ENCODE results near the gene UPP2. TPM values are rescaled to one million over a fixed set of nuclear protein-coding genes. Genes with fewer than 3 reads are reported as not detected.

Gene UPP2
- total RNA-seq, 1 donor from 2014 or later, result not detected

DNA sequence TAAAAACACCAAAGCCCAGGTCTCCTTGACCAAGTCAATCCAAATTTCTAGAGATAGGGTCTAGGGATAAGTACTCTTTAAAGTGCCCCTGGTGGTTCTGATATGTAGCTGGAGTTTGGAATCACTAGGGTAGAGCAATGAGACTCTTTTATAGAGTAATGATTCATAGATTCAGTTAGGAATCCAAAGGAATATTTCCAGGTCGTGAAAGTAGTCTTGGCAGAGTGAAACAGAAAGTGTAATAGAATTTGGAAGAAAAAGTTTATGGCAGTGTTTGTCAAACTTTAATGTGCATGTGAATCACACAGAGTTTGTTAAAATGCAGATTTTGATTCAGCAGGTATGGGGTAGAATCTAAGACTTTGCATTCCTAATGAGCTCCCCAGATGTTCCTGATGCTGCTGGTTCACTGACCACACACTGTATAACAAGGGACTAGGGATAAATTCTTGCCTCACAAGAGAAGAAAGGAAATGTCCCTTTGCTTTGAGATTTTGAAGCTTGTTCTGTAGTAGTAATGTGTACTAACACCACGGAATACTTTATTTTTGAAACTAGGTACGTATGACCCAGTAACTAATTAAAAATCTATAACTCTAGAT is 1.8 kb downstream of the UPP2 start:
- no peak for DNase-seq (ENCODE audit: extremely low read depth, low read depth, low spot score)

DNA sequence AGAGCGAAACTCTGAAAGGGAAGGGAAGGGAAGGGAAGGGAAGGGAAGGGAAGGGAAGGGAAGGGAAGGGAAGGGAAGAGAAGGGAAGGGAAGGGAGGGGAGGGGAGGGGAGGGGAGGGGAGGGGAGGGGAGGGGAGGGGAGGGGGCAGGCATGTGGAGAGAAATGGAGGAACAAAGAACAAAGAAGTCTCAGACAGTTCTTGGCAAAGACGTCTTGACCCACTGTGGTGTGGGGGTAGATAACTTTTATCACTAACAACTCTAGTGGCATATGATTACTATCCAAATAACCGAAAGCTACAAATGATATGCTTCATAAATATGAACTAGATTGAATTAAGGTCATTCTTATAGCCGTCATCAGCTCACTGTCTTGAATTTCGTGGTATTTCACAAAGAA is 3.2 kb downstream of the UPP2 start:
- DNase-seq (ENCODE audit: extremely low read depth, low read depth, low spot score), result no peak

DNA sequence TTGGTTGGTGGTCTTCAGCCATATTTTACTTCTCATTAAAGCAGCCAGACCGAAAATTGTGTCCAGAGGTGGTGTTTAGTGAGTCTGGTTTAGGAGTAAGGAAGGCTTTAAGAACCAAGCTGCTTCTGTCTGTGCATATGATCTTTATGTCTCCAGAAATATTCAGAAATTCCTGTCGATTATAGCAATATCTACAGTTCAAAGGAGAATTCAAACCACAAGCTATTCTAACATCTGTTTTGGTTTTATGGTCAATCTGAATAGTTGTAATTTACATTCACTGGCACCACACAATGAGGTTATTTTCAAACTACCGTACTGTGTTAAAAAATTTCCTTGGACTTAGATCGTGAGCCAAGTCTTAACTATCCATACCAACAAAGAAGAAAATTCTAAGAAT is 11.3 kb downstream of the UPP2 start:
- no peak for DNase-seq (ENCODE audit: extremely low read depth, low read depth, low spot score)

DNA sequence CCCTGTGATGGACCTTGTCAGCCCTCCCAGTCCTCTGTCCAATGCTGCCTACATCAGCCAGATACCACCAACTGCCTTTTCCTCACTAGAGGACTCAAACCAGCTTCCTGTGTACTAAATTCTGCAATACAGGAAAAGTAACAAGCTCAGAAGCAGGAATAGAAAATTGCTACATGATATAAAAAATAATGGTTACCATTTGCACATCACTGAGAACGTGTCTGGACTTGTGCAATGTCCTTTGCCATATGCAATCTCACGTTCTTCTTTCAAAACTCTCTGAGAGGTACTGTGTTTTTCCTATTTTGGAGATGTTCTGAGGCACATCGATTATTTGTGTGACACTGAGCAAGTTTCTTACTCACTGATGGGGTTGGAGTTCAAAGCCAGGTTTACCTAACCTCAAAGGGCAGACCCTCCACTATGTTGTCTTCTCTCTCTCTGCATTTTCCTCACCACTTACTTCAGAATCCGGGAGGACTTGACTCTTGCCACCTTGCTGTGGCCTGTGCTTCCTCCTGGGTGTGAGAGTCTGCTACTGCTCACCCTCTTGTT is 12.1 kb downstream of the UPP2 start:
- no peak for DNase-seq (ENCODE audit: extremely low read depth, low read depth, low spot score)

DNA sequence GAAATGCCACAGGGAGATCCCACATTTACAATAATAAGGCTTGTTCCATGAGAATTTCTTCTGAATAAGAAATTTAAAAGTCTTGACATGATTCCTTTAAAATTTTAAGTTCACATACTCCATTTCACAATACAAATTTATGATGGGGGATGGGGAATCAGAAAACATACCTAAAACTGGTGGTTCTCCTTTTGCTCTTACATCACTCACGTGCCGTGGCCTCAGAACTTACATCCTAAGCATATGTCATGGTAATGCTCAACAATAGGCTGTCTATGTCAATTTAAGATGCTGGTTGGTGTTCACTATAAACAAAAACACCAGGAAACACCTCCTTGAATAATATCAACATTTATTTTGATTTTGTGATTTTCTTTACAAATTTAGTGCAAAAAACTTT is 12.8 kb downstream of the UPP2 start:
- DNase-seq (ENCODE audit: extremely low read depth, low read depth, low spot score), result no peak

DNA sequence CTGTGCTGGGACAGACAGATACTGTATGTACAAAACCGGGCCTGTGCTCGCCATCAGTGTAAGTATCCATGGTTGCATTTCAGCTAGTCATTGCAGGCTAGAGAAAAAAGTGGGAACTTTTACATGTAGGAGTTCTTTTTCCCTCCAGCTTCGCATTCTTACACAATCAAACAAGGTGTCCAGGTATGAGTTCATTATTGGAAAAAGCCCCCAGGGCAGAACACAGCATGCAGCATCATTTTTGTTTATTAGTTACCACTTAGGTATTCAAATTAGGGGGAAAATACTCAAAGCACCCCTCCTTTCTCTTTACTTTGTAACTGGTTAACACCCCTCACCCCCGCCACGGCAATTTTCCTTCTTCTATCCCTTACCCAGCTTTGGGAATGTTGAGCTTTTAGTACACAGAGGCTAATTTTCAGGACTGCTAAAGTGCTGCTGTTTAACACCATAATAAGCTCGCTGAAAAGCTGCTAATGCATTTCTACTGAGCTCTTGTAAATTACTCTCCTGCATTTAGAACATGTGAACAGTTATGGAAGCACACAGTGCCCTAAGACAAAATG is 13.6 kb downstream of the UPP2 start:
- DNase-seq (ENCODE audit: extremely low read depth, low read depth, low spot score), result no peak

DNA sequence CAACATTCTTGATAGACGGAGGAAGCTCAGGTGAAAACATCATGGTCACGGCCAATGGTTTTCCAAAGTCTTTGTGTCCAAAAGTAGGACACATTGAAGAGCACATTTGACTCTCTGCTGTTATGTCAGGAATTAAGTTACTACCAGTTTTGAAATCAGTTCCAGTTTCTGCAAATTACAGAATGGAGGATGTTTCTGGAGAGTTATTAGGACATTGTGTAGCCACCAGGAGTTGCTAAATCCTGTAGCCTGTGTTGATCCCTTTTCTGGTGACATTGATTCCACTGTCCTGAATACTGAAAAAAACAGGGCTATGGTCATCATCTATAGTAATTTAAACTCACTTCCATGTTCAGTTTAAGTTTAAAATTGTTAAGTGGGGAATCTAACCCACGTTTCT is 15.3 kb downstream of the UPP2 start:
- no peak for DNase-seq (ENCODE audit: extremely low read depth, low read depth, low spot score)

DNA sequence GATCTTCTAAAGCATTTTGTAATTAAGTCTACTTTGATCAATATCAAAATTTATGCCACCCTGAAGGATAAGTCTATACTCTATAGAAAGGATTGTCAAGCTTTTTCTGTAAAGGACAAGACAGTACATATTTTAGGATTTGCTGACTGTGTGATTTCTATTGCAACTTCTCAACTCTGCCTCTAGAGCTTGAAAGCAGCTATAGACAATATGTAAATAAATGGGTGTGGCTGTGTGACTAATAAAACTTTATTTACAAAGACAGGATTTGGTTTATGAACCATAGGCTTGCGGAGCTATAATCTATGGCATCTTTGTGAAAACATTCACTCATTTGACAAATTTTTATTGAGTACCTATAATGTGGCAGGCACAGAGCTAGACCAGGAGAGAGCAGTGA is 18.4 kb downstream of the UPP2 start:
- DNase-seq (ENCODE audit: extremely low read depth, low read depth, low spot score), result no peak

DNA sequence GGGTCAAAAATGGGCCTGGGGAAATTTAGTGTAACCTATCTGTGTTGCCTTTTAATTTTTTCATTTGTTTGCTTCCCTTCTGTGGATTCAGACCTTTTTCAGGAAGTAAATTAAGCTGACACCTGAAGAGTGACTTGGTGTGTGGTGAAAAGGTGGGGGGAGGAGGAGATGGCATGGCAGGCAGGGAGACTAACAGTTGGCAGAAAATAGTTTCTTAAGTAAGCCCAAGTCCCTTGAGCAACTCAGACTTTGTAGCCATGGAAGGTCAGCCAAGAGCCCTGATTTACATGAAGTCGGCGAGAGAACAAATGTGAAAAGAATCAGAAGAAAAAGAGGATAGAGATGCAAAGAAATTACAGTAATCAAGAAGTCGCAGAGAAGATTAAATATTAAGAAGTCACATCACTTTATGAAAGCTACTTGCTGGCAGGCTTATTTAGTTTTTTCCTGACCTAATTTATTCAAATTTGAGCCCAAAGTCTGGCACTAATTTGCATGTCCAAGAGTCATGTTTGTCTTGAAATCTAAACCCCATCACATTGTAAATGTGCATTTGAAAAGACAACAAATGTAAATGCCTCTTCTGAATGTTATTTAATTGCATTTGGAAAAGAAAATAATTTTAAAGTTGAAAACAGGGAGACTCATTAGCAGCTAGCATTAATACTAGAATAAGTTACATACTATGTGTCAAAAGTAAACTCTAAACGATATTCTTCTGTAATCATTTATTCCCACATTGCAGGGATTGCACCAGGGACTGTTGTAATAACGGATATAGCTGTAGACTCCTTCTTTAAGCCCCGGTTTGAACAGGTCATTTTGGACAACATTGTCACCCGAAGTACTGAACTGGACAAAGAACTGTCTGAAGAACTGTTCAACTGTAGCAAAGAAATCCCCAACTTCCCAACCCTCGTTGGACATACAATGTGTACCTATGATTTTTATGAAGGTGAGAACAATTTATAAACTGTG is 19.3 kb downstream of the UPP2 start:
- DNase-seq (ENCODE audit: extremely low read depth, low read depth, low spot score), result no peak

DNA sequence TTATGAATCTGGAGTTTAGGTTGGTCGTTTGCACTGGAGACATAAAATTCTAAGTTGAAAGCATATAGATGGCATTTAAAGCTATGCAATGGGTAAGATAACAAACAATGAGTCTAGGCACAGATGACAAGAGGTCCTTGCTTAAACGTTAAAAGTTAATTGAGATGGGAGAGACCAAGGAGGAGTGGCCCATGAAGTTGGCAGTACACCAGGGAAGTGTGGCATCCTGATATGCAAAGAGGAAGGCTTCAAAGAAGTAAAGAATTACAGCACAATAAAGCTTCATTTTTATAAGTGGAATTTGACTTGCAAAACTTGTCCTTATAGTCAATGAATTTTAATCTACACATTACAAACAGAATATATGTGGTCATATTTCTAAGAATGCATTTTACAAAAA is 23.2 kb downstream of the UPP2 start:
- no peak for DNase-seq (ENCODE audit: extremely low read depth, low read depth, low spot score)

DNA sequence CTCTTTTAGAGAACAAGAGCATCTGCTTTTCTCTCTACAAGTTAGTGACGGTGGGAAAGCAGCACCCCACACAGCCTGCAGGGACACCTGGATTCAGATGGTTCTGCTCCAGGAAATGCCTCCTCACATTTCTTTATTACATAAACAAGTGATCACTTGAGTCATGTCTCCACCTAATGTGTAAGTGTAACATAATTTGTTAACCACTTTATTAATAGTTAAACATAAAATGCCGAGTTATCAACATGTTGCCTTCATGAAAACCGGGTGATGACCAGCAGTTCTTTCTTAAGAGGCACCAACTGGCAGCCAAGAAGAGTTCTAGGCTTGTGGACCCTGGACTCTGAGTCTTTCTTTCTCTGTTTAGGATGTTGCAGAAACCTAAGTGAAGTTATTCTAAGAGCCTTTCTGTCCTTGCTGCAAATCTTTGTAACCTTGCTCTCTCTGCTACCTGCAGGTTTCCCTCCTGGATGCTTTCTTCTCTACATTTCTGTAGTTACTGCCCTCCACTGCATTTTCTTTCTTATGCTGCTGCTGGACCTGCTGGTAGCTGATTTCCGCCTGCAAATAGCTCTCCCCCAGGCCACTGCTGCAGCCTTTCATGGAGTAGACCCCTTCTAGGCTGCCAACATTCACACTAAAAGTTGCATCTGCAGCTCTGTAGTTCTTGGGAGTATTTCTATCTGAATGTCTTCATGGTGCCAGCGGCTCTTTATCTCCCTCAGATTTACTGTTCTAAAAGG is 24.3 kb downstream of the UPP2 start:
- no peak for DNase-seq (ENCODE audit: extremely low read depth, low read depth, low spot score)

DNA sequence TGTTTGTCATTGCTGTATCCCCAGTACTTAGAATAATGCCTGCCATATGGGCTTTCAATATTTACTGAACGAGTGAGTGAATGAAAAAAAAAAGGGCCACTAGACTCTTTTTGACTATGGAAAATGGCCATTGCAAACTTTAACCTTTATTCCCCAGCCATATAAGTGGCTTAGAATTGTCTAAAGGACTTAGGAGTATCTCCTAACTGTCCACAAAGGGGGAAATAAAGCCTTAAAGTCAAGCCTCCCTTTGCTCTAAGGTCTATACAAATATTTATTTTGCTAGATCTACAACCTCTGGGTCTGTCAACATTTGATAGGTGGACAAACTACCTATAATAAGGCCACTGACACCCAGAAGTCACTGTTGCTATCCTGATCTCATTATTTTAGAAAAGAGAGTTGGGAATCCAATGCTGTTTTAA is 25.7 kb downstream of the UPP2 start:
- no peak for DNase-seq (ENCODE audit: extremely low read depth, low read depth, low spot score)

DNA sequence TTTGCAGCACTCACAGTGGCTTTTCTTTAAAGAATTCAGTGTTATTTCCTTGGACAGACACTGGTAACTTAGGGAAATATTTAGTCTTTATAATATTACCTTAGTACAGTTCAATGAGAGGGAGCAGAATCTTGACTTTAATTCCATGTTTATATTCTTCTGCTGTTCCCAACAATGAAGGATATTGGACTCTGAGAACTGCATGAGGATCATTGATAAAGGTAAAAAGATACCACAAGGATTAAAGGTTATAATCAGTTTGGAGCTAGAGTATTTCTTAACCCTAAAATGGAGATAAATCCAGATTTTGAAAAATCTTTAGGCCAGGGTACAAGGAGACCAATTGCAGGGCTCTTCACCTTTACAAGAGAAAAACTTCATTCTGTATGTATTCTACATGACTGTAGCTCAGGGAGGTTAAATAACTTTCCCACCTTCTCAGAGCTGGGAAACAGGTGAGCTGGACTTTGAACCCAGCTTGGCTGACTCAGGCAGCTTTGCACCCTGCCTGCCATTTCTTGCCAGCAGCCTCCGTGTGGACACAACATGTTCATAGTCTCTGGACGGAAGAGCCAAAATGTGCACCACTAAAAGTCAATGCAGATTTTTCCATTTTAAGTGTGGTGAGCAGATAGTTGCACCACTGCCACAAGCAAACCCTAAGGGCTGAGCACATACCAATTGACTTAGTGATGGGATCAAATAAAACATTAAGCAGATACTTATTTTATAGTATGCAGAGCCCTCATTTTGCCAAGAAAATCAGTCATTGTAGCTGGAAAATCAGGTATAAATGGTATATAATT is 26.7 kb downstream of the UPP2 start:
- DNase-seq (ENCODE audit: extremely low read depth, low read depth, low spot score), result no peak

DNA sequence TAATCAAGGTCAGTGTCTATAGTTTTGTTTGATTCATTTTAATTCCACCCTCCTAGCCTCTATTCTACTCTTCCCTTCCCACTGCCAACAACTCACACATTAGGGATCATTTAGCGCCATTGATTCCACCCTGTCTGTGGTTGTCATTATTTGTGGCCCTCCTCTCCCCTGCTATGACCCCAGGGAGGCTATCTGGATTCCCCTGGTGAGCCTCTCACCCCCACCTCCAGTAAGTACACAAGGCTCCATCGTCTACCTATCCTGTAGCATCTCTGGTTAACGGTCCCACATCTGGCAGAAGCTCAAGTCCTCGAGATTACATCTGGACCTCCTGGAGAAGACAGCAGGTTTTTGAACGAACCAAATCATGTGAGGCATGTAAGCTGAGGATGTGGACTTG is 27.4 kb downstream of the UPP2 start:
- no peak for DNase-seq (ENCODE audit: extremely low read depth, low read depth, low spot score)

DNA sequence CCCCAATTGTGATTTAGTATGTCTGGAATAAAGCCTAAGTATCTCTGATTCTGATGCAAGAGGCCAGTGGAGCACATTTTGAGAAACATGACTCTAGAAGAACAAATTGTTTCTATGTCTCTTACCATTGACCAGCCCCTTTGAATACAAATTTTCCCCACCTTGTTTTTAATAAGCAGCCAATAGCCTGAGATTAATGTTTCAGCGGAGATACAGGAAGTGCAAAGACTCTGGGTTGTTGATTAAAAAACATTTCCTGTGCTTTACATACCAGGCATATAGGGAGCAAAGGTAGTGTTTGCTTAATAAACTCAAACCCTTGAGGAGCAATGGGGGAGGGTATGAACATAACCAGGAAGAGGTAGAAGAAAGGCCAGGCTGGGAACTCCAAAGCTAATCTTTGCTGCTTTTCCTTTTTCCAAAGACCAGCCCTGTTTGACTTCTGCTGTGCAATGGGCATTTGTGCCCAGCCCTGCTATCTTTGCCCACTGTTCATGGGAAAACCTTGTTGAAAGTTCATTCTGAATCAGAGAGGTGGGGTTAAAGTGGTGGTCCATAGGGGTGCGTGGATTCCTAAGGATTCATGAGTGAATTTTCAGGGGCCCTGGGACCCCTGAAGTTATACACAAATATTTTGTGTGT is 29.3 kb downstream of the UPP2 start:
- no peak for DNase-seq (ENCODE audit: extremely low read depth, low read depth, low spot score)

DNA sequence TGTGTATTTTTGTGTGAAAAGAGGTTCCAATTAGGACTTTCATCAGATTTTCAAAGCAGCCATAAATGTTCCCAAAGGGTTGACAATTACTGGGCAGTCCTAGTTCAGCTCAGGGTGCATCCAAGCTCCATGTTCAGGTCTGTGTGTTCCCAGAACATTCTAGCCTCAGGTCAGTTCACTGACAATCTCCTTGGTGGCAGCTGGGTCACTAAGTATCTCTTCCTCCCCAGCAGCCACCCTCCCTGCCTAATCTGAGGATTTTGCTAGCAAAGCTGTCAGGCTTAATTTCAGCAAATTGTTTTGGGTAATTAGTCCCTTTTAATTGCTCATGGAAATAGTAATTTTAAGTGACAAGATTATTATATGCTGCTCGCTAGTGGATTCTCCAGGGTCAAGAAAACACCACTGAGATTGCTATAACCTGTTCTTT is 29.8 kb downstream of the UPP2 start:
- no peak for DNase-seq (ENCODE audit: extremely low read depth, low read depth, low spot score)

DNA sequence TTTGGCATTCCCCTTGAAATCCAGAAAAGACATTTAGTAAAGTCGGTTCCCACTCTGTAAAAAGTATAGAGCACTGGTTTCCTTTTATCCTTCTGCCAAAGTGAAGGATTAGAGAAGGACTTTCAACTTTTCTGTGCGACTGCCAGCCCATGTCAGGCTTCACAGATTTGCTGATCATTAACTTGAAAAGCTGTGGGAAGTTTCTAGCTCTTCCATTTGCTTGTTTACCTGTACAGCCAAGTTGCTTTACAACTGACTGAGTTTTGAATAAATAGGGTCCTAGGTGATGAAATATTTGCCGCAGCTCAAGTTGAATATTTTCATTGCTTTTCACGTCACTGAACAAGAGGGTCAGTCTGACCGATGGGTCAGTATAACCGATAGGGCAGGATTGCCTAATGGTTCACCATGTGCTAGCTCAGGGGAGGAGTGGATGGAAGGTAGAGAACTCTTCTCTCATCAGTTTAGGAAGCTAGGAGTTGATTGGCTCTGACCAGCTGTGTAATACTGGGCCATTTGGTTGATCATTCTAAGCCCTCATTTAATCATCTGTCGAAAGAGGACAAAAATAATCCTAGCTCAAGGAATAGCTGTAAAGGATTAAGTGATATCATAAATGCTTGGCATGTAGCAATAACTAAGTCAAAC is 30.4 kb downstream of the UPP2 start:
- no peak for DNase-seq (ENCODE audit: extremely low read depth, low read depth, low spot score)

DNA sequence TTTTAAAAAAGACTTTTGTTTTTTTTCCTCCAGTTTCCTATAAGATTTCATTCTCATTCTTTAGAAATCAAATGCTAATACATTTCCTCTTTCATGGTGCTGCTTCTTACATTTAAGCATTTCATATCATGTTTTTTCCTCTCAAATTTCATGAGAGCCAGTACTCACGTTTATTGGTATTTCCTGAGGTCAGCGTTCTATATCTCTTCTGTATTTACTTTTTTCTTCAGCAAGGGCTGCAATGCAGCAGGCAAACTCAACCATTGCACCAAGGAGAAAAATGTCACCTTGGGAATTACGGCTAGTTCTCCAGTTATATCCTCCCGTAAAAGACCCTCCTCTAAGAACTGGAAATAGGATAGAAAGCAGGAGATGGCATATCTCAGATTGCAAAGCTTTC is 32.4 kb downstream of the UPP2 start:
- DNase-seq (ENCODE audit: extremely low read depth, low read depth, low spot score), result no peak

DNA sequence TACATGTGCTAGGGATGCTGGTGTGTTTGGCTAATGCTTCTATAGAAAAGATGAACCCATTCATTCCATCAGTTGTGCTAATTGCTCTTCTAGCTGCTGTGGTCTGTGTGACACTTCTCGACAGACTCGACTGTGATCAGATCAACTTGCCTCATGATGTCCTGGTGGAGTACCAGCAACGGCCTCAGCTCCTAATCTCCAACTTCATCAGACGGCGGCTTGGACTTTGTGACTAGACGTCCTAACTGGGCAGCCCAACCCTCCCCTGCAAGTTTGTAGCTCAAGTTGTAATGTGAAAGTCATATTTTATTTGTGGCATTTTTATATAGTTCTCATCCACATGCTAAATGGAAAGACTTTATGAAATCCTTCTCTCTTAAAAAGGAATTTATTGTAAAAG is 33.0 kb downstream of the UPP2 start:
- DNase-seq (ENCODE audit: extremely low read depth, low read depth, low spot score), result no peak
